HG03064 (cell line): Measurements from ENCODE around the gene CAMSAP2.
"Not testable (repeated sequence)": the region's sequence is repeated elsewhere in the genome, so short reads cannot be mapped to it uniquely, and the experiment has no call there.

Experiments used
- ATAC-seq: cut with Tn5 transposase; IDR thresholded peaks from one replicate; pipeline ENCODE4 v1.9.1; 2021; ENCODE audit warnings: low read depth; ENCODE audit not compliant: unreplicated experiment

CAMSAP2 gene

DNA sequence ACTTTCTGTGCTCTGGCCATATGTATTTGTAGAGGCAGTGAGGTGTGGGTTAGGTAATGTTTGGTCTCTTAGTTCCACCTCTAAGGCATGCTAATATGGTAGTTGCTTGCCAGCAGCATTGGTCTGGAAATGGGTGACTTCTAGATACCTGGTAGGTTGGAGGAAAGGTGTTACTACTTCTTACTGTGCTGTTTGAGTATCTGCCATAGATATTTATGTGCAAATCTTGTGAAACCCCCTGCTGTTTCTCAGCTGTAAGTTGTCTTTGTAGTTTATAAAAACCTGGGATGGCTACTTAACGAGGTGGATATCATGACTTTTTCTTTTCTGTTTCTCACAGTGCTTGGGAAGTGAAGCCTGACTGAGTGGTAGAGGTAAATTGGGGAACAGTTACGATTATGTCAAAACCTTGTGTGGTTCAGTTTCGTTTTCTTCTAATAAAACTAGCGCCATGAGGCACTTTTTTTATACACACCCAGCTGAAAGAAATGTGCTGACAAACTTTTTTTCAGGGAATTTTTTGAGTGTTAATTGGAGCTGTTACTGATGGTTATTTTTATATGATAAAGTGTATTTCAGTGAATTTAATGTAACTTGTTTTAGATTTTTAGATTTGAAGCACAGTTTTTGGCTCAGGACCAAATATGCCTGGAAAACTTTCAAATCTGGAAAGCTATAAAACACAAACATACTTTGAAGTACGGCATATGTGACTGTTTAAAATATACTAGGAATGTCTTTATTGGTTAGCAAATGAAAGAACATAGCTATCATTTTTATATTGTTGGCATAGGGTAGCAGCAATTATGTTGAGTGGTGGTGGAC is 42.1 kb downstream of the CAMSAP2 start:
- ATAC-seq: no peak

DNA sequence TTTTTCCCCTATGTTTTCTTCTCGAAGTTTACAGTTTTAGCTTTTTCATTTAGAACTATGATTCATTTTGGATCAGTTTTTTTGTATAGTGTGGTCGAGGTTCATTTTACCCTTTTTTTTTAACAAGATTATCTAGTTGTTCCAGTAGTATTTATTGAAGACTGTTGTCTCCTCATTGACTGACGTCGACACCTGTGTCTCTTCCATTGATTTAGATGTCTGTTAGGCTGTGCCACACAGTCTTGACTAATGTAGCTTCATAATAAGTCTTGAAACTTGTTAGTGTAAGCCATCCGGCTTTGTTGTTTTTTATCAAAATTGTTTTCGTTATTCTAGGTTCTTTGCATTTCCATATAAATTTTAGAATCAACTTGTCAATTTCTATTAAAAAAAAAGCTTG is 45.2 kb downstream of the CAMSAP2 start:
- ATAC-seq: no peak

DNA sequence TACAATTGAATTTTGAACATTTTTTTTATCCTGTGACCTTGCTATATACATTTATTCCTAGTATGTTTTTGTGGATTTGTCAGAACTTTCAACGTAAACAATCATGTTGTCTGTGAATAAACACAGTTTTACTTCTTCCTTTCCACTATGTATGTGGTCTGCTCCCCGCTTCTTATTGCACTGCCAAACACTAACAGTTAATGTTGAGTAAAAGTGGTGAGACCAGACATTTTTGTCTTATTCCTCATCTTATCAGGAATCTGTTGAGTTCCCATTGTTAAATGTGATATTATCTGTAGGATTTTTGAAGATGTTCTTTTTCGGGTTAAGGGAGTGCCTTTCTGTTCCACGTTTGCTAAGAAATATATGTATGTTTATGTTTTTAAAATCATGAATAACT is 45.9 kb downstream of the CAMSAP2 start:
- ATAC-seq: no peak

DNA sequence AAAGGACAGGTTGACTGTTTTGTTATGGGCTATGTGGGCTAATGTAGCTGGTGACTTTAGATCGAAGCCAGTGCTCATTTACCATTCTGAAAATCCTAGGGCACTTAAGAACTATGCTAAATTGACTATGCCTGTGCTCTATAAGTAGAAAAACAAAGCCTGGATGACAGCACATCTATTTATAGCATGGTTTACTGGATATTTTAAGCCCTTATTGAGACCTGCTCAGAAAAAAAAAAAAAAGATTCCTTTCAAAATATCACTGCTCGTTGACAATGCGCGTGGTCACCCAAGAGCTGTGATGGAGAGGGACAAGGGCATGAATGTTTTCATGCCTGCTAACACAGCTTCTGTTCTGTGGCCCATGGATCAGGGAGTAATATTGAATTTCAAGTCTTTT is 48.1 kb downstream of the CAMSAP2 start:
- ATAC-seq: no peak

DNA sequence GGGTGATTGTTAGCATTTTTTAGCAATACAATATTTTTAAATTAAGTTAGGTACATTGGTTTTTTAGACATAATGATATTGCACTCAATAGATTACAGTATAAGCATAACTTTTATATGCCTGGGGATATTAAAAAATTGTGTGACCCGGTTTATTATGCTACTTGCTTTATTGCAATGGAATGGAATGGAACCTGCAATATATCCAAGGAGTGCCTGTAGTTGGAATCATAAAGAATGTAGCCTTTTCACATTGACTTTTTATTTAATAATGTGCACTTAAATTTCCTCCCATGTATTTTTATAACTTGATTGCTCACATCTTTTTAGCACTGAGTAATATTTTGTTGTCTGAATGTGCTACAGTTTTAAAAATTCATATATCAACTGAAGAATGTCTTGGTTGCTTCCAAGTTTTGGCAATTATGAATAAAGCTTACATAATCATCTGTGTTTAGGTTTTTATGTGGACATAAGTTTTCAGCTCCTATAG is 49.2 kb downstream of the CAMSAP2 start:
- ATAC-seq: no peak

DNA sequence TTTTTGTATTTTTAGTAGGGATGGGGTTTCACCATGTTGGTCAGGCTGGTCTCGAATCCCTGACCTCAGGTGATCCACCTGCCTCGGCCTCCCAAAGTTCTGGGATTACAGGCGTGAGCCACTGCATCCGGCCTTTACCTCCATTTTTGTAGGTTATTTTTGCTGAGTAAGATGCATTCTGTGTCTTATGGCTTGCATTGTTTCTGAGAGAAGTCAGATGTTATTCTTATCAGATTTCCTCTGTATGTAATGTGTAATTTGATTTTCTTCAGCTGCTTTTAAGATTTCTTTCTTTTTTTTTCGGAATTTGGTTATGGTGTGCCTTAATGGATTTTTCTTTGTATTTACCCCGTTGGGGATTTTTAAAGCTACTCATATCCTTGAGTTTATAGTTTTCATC is 52.3 kb downstream of the CAMSAP2 start:
- ATAC-seq: not testable (repeated sequence)

DNA sequence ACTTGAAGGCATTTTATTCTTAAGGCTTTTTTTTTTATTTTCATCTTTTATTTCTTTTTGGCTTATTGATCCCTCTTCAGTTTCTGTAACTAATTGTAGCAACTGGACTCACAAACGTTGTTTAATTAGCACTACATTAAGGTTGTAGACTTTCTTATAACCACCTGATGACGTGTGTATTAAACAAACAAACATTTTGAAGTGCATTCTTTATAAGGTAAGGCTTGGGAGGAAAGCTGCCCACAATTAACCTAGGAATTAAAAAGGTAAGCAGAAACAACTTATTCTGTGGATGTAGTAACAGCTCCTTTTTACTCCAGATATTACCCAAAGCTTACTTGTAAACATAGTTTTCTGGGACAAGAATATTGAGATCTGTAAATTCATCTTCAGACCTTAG is 55.0 kb downstream of the CAMSAP2 start:
- ATAC-seq: no peak

DNA sequence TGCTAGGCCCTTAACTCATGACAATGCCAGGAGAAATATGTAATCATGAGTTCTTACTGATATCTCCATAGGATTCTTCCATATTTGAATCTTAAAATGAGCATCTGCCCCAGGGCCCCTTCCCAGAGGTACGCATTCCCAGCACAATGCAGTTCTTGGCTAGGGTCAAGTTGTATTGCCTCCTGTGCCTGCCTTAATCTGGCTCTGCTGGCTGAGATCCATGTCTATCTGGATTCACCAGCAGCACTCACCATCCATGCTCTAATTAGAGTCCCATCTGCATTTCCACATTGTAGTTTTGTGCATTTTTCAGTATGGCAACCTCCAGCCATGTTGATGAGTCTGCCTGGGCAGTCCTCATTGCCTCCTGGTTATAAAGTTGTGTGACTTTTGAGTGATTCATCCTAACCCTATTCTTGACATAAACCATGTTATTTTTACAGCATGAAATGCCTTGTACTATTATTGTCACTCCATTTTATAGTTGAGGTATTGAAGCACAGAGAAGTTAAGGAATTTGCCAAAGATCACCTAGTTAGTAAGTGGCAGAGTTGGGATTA is 55.9 kb downstream of the CAMSAP2 start:
- ATAC-seq: no peak

DNA sequence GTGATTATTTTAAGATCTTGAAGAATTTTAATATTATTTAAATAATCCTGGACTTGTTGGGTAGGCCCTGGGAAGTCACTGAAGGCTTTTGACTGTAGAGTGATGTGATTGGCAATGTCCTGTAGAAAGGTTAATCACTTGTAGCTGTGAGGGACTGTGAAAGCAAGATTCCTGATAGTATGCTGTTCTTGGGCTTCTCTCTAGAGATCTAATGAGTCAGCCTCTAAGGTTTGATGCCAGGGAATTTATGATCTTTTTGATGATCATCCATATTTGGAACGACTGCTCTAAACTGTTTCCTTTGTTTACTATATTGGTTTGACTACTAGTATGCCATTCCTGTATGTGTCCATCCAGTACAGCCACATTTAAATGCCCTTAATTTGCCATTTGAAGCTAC is 56.5 kb downstream of the CAMSAP2 start:
- no peak for ATAC-seq

DNA sequence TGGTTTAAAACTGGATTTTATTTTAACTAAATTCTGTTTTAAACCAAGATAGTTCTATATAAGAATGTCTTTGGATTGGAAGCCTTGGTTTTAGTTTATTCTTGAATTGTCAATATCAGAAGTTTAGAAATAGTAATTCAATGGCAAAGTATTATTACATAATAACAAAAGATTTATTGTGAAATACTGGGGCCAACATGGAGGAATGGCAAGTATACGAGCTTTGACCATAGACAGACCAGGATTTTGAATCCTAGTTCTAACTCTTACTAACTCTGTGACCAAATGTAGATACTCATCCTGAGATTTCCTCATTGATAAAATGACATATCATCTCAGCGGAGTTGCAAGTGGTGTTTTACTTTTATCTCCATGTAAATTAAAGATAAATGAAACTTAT is 63.3 kb downstream of the CAMSAP2 start:
- ATAC-seq: no peak

DNA sequence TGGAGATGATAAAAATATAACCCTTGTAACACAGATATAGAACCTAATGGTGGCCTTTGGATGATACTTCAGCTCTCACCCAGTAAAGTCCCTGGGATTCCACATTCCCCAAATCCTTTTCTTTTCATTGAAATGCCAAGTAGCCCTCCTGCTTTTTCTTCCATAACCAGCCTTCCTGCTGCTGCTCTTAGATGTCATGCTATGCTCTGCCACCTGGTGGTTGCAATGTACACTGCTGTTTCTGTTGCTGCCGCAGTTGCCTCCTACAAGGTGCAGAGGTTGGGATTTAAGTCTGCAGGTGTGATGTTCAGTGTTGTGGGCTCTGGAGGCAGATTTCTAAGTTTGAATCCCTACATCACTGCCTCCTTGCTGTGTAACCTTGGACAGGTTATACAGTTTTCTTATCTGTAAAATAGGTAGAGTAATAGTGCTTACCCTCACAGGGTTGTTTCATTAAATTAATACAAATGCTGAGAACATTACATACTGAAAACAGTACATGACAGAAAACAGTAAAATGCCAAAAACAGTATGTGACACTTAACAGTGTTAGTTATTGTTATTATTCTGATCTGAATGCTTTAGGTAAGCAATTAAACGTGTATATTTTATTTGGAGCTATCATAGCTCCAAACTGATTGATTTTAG is 64.3 kb downstream of the CAMSAP2 start:
- ATAC-seq: no peak

DNA sequence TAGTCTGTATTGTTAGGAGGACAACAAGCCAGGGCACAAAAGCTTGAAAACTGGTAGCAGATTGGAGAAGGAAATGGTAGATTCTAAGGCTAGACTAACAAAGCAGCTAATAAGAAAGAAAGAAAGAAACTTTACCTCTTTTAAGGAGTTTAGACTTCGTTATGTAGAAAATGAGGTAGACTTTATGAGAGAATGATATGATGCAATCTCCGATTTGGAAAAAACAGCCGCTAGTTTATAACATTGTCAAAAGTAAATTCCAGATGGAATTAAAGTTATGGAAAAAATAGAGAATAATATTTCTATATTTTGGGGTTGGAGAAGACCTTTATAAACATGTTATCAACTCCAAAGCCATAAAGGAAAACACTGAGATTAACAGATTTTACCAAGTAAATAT is 67.0 kb downstream of the CAMSAP2 start:
- ATAC-seq: no peak

DNA sequence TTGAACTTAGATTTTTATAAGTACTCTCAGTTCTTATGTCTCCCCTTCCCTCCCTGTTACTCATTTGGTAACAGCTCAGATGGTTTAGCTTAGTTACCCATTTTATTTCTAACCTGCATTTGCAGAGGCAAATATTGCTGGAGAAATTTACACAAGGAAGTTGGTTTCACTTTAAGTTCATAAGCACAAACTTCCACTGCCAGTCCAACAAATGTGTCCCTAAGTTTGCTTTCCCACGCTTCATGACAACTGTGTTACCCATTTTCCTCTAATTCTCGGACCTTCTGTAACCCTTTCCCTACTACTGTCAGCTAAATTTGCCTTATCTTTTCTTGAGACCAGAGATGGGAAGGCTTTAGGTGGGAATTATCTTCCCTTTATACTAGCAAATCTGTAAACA is 70.2 kb downstream of the CAMSAP2 start:
- ATAC-seq: no peak

DNA sequence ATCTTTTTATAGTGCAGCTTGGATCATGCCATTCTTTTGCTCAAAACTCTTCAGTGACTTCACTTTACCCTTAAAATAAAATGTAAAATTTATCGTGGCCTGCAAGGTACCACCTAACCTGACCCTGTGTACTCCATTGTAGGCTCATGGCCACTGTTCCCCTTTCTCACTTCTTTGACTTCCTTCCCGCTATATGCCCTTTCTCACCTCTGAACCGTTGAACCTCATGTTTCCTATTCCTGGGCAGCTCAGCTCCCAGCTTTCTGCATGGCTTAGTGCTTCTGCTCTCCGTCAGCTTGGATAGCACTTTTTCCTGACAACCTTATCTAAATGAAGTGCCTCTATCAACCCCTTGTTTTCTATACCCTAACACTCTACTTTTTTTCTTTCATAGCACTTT is 73.0 kb downstream of the CAMSAP2 start:
- no peak for ATAC-seq

DNA sequence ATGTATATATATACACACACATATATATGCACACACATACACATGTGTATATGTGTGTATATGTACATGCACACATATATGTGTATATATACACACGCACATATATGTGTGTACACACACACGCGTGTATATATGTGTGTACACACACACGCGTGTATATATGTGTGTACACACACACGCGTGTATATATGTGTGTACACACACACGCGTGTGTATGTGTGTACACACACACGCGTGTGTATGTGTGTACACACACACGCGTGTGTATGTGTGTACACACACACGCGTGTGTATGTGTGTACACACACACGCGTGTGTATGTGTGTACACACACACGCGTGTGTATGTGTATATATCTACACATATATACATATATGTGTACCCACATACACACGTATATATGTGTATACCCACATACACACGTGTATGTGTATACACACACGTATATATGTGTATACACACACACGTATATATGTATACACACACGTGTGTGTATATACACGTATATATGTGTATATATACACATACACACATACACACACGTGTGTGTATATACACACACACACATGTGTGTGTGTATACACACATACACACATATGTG is 78.0 kb downstream of the CAMSAP2 start:
- ATAC-seq: not testable (repeated sequence)

DNA sequence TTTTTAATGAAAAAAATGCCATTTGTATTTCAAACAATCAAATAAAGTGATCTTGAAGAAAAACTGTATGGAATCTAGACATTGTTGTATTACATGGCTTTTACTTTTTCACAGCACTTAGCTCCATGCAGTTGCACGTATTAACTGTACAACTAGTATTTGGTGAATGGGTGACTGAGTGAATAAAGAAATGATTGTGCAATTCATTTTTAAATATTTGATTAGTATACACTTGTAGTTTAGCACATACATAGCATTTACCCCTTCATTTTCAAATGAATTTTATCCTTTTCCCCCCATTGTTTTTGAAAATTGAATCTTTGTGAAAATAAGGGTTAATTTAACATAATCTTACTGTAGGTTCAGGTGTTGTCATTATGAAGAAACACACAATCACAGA is 79.6 kb downstream of the CAMSAP2 start:
- ATAC-seq: no peak

DNA sequence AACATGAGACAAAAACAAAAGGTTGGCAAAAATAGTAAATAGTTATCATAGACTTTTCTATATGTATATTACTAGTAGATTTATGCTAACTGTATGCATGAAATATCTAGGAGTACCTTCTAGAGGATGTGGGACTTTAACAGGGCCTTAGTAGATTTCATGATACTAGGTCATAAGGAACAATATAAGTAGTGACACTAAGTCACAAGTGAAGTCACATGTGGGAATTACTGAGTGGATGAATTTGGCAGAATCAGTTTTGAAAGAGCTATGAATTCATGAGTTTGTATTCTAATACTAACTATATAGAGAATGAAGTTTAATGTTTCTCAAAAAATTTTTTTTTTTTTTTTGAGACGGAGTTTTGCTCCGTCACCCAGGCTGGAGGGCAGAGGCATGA is 81.0 kb downstream of the CAMSAP2 start:
- no peak for ATAC-seq

DNA sequence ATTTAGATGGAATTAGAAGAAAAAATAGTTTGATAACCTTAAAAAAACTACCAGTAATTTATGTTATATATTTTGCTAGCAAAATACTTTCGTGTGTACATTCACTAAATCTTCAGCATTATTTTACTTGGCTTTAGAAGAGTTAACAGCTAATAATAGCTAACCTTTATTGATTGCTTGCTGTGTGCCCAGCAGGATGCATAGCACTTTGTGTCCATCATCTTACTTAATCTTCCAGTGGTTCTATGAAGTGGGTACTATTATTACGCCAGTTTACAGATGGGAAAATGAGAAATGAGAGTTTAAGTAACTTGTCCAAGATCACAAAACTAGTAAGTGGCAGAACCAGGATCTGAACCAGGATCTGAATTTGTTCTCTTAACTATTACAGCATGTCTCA is 92.4 kb downstream of the CAMSAP2 start:
- no peak for ATAC-seq

DNA sequence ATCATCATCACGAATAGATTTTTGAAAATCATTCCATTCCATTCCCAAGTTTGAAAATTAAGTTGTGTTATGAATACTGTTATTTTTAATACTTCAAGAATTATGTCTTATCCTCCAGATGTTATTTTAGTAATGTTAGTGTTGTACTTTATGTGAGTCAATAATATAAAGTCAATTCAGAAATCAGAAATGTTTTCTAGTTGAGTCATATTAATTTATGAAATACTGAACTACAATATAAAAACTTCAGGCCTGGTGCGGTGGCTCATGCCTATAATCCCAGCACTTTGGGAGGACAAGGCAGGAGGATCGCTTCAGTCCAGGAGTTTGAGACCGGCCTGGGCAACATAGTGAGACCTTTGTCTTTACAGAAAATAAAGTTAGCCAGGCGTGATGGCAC is 95.7 kb downstream of the CAMSAP2 start:
- ATAC-seq: no peak

DNA sequence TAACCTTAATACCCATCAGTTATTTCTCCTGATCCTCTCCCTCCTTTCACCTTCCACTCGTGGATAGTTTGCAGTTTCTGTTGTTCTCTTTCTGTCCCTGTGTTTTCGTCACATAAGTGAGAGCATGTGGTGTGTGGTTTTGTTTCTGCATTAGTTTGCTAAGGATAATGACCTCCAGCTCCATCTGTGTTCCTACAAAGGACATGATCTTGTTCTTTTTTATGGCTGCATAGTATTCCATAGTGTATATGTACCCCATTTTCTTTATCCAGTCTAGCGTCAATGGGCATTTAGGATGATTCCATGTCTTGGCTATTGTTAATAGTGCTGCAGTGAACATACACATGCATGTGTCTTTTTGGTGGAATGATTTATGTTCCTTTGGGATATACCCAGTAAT is 97.5 kb downstream of the CAMSAP2 start:
- ATAC-seq: no peak

DNA sequence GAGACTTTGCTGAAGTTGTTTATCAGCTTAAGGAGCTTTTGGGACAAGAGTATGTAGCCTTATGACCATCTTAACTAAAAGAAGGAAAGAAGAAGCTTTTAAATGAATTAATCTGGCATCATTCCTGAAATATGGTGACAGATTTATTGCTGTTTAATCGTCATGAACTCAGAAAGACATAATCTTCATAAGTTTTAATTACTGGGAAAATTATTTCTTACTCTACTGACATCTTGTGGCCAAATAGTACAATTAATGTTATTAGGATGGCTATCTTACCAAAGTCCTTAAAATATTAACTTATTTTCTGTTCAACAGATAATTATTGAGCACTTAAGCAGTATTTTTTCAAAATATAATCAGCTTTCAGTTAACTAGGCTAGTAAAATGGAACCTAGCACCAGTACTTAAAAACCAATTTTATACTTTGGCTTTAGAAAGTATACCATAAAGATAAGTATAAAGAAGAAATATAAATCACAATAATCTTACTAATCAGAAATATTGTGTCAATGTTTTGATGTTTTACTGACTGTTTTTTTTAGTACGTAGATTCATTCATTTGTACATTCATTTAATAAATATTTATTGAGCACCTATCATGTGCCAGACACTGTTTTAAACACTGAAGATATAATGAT is 99.4 kb downstream of the CAMSAP2 start:
- ATAC-seq: no peak
